ENCODE results near the gene COL1A1. TPM values are rescaled to one million over a fixed set of nuclear protein-coding genes. Genes with fewer than 3 reads are reported as not detected.

Gene COL1A1
- total and polyA plus RNA-seq, 2 of the 13 experiments (the other 11 are each of a cell fraction or from before 2014, with no cell fraction given): 0.05 TPM; not detected in 1

DNA sequence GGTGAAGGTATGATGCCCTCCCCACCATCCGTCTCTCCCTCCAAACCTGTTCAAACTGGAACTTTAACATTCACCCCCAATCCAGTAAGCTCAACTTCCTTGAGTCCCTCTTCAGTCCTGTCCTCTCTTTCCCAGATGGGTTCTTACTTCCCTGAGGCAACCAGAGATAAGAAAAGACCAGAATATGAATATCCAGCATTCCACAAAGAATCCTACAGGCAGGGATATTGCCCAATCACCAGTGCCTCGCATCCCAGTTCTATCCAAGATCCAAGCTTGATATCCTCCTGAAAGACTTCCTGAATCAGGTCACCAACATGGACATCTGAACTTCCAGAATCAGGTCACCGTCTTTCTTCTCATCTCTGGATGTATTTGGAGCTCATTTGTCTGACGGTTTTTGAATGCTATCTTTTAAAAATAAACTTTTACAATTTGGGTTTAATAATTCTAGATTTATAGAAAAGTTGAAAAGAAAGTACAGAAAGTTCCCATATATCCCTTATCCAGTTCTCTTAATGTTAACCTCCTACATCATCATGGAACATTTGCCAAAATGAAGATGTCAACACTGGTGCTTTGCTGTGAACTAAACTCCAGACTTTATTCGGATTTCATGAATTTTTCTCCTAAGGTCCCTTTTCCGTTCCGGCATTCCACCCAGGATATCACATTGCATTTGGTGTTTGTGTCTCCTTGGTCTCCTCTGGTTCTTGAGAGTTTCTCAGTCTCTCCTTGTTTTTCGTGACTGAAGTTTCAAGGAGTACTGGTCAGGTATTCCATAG lies 13.7 kb upstream of the COL1A1 start:
- H3K9me3 ChIP-seq (ENCODE audit: low read length): no peaks in the 10 kb centered on the region
- H3K9ac ChIP-seq (ENCODE audit: insufficient read depth, low read depth, low read length): no peak overlapping the region
- ATAC-seq: no peak
- no peak overlapping the region for H3K4me3 ChIP-seq (replicated peaks in 1 of 3; ENCODE audit: insufficient read depth in 1 of 3, low read depth in 2 of 3, low read length in 3 of 3)
- H2AFZ ChIP-seq (ENCODE audit: low read length): no peak overlapping the region
- FAIRE-seq: no peak
- CTCF ChIA-PET (ENCODE audit: low intra/inter-chr PET ratio, low total read pairs): no interaction called here
- POLR2A ChIA-PET: no interaction called here
- WGBS (ENCODE audit: low lambda C conversion rate): 39% methylated on average over 8 of the region's 8 CpGs
- in situ Hi-C loops (cut with HindIII; ENCODE audit: extremely low pct_ligation_motif_present, low pct_unique_long_range_greater_than_20kb) (no loop called here), intact Hi-C loops (cut with micrococcal nuclease; ENCODE audit: unreplicated experiment) (no loop called here)
- H3K27me3 ChIP-seq (ENCODE audit: control insufficient read depth in 1 of 2, insufficient read depth in 2 of 2, low read length in 2 of 2): peaks cover 0 to 15% of the 10 kb centered on the region in 2 experiments; a peak in 3 of 5 replicates
- DNase-seq (ENCODE audit: low spot score): no peak
- H3K36me3 ChIP-seq (replicated peaks in 1 of 2; ENCODE audit: control insufficient read depth in 1 of 2, insufficient read depth in 2 of 2, low read length in 2 of 2): no peaks in the 10 kb centered on the region
- no peak overlapping the region for H3K27ac ChIP-seq (ENCODE audit: extremely low read length, insufficient read depth, low read length)
- peaks cover 68% of the 10 kb centered on the region for H3K4me1 ChIP-seq (ENCODE audit: insufficient read depth, low read length)
- no peaks in the 10 kb centered on the region for H3K79me2 ChIP-seq (ENCODE audit: insufficient read depth, low read length)
- H3K4me2 ChIP-seq (ENCODE audit: low read depth, low read length): no peak overlapping the region
- TF ChIP-seq JDP2 (CRISPR knock-in tag; IDR thresholded peaks at IDR 0.05; ENCODE audit: borderline replicate concordance): no peak
- TF ChIP-seq CEBPG (CRISPR knock-in tag; IDR thresholded peaks at IDR 0.05): peak; percentile 41; the same call in 1 of the 2 replicates
- TF ChIP-seq CEBPB (IDR thresholded peaks at IDR 0.05; ENCODE audit: borderline replicate concordance, low read depth, low read length): peak; percentile 66; the same call in 1 of the 2 replicates
- TF ChIP-seq, protein P1, sequence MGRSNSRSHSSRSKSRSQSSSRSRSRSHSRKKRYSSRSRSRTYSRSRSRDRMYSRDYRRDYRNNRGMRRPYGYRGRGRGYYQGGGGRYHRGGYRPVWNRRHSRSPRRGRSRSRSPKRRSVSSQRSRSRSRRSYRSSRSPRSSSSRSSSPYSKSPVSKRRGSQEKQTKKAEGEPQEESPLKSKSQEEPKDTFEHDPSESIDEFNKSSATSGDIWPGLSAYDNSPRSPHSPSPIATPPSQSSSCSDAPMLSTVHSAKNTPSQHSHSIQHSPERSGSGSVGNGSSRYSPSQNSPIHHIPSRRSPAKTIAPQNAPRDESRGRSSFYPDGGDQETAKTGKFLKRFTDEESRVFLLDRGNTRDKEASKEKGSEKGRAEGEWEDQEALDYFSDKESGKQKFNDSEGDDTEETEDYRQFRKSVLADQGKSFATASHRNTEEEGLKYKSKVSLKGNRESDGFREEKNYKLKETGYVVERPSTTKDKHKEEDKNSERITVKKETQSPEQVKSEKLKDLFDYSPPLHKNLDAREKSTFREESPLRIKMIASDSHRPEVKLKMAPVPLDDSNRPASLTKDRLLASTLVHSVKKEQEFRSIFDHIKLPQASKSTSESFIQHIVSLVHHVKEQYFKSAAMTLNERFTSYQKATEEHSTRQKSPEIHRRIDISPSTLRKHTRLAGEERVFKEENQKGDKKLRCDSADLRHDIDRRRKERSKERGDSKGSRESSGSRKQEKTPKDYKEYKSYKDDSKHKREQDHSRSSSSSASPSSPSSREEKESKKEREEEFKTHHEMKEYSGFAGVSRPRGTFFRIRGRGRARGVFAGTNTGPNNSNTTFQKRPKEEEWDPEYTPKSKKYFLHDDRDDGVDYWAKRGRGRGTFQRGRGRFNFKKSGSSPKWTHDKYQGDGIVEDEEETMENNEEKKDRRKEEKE (IDR thresholded peaks at IDR 0.05): no peak
- no peak for TF ChIP-seq POLR2AphosphoS2 (IDR thresholded peaks at IDR 0.05; ENCODE audit: low read depth, low read length)
- TF ChIP-seq GZF1 (CRISPR knock-in tag; IDR thresholded peaks at IDR 0.05): no peak
- TF ChIP-seq IKZF4 (CRISPR knock-in tag; IDR thresholded peaks at IDR 0.05; ENCODE audit: borderline replicate concordance, low read depth, not compliant biosample characterization): no peak
- TF ChIP-seq YEATS4 (CRISPR knock-in tag; IDR thresholded peaks at IDR 0.05; ENCODE audit: borderline replicate concordance): no peak
- TF ChIP-seq ATF1 (CRISPR knock-in tag; IDR thresholded peaks at IDR 0.05): no peak
- TF ChIP-seq ZNF547 (CRISPR knock-in tag; IDR thresholded peaks at IDR 0.05): no peak
- no peak for TF ChIP-seq CAMTA2 (CRISPR knock-in tag; IDR thresholded peaks at IDR 0.05; ENCODE audit: borderline replicate concordance)
- TF ChIP-seq ZNF20 (CRISPR knock-in tag; IDR thresholded peaks at IDR 0.05): no peak
- no peaks in the 10 kb centered on the region for H4K20me1 ChIP-seq (ENCODE audit: insufficient read depth, low read length)
- no TSS peak for BruUV-seq (replicated peaks)
